Suprapubic skin (tissue), 3 donors: ENCODE results near the gene ARSG.

Experiments
- CTCF ChIP-seq, 2 donors: fragments of 200-600 bp in 1 of 2; fragments of 450-650 bp in 1 of 2; sonication (generic) in 1 of 2; IDR thresholded peaks; one replicate each; pipeline ENCODE4 v1.5.1; 2016 to 2019; ENCODE audit warnings: antibody characterized with exemption in 2 of 2, mild to moderate bottlenecking in 1 of 2, moderate library complexity in 1 of 2
- EP300 ChIP-seq: sonication (generic); formaldehyde crosslinking; IDR thresholded peaks from one replicate; pipeline ENCODE4 v1.6.1; 2017; ENCODE audit warnings: antibody characterized with exemption
- POLR2A ChIP-seq, 2 donors: fragments of 450-650 bp; IDR thresholded peaks; one replicate each; pipeline ENCODE4 v1.6.1; 2017; ENCODE audit warnings: antibody characterized with exemption in 2 of 2, mild to moderate bottlenecking in 2 of 2, moderate library complexity in 2 of 2

- no peak for TF ChIP-seq EP300
- no peak for TF ChIP-seq POLR2A (IDR thresholded peaks at IDR 0.05)
- TF ChIP-seq CTCF (IDR thresholded peaks at IDR 0.05): no peak
Observed at GRCh38 chr17:68320943-68321555, 29.8 kb downstream of the ARSG start.
